ENCODE data around the gene EIF2S3B. TPM values are rescaled to one million over a fixed set of nuclear protein-coding genes. Genes with fewer than 3 reads are reported as not detected.
"Not testable (repeated sequence)": the region's sequence is repeated elsewhere in the genome, so short reads cannot be mapped to it uniquely, and the experiment has no call there.

The EIF2S3B gene
- total RNA-seq: 1 to 10 TPM in 2 of 4 donors, under 1 TPM in 2; 0.48 to 1.2 (median 0.95) TPM

- Histone ChIP-seq H3K9me3 (no peaks in the 10 kb centered on the region), H3K4me3 (no peak within 1 kb of the TSS), H3K4me1 (no peaks in the 10 kb centered on the region), H3K27me3 (no peaks in the 10 kb centered on the region), H3K27ac (no peak within 1 kb of the TSS), H3K36me3 (no peaks in the 10 kb centered on the region)
- 96% methylated on average over 17 of the region's 22 CpGs for WGBS
- no peak for DNase-seq (ENCODE audit: low spot score in 2 of 2)
- TF ChIP-seq CTCF (IDR thresholded peaks at IDR 0.05) (no peak), POLR2A (IDR thresholded peaks at IDR 0.05) (no peak), POLR2AphosphoS5 (IDR thresholded peaks at IDR 0.05) (no peak), EP300 (IDR thresholded peaks at IDR 0.05) (no peak)
Observed at GRCh38 chr12:10505620-10506019, at the start of gene EIF2S3B. Gene EIF2S3B (plus strand): TSS chr12:10505890. CDS start chr12:10505903, 13 bp downstream.

GRCh38 chr12:10456856-10457255 lies 48.8 kb upstream of the EIF2S3B start:
- Histone ChIP-seq H3K4me1 (no peaks in the 10 kb centered on the region), H3K4me3 (no peak overlapping the region), H3K36me3 (no peaks in the 10 kb centered on the region), H3K9me3 (peaks cover 16% of the 10 kb centered on the region), H3K27ac (no peak overlapping the region), H3K27me3 (no peaks in the 10 kb centered on the region)
- TF ChIP-seq CTCF (IDR thresholded peaks at IDR 0.05): no peak
- no peak for TF ChIP-seq POLR2AphosphoS5 (IDR thresholded peaks at IDR 0.05)
- WGBS: 97% methylated on average over 2 of the region's 2 CpGs
- DNase-seq (ENCODE audit: low spot score in 2 of 2): no peak

GRCh38 chr12:10457760-10458159 lies 47.9 kb upstream of the EIF2S3B start:
- no peak overlapping the region for H3K27ac ChIP-seq
- no peak for DNase-seq (ENCODE audit: low spot score in 2 of 2)
- no peaks in the 10 kb centered on the region for H3K4me1 ChIP-seq
- no peaks in the 10 kb centered on the region for H3K27me3 ChIP-seq
- peaks cover 16% of the 10 kb centered on the region for H3K9me3 ChIP-seq
- TF ChIP-seq POLR2AphosphoS5 (IDR thresholded peaks at IDR 0.05): no peak
- no peak for TF ChIP-seq EP300 (IDR thresholded peaks at IDR 0.05)
- TF ChIP-seq CTCF (IDR thresholded peaks at IDR 0.05): no peak
- TF ChIP-seq POLR2A (IDR thresholded peaks at IDR 0.05): no peak
- 88% methylated on average over 3 of the region's 3 CpGs for WGBS
- no peak overlapping the region for H3K4me3 ChIP-seq
- no peaks in the 10 kb centered on the region for H3K36me3 ChIP-seq

- WGBS: 95% methylated on average over 4 of the region's 4 CpGs
- no peaks in the 10 kb centered on the region for H3K4me1 ChIP-seq
- H3K36me3 ChIP-seq: no peaks in the 10 kb centered on the region
- H3K27ac ChIP-seq: no peak overlapping the region
- H3K4me3 ChIP-seq: no peak overlapping the region
- no peaks in the 10 kb centered on the region for H3K9me3 ChIP-seq
- H3K27me3 ChIP-seq: no peaks in the 10 kb centered on the region
- TF ChIP-seq POLR2AphosphoS5 (IDR thresholded peaks at IDR 0.05) (no peak), POLR2A (IDR thresholded peaks at IDR 0.05) (no peak), CTCF (IDR thresholded peaks at IDR 0.05) (no peak), EP300 (IDR thresholded peaks at IDR 0.05) (no peak)
- DNase-seq (ENCODE audit: low spot score in 2 of 2): no peak
Observed at GRCh38 chr12:10466311-10466710, 39.4 kb upstream of the EIF2S3B start.

GRCh38 chr12:10469701-10470100 lies 36.0 kb upstream of the EIF2S3B start:
- WGBS: 92% methylated on average over 1 of the region's 1 CpG
- no peak for DNase-seq (ENCODE audit: low spot score in 2 of 2)
- no peak overlapping the region for H3K27ac ChIP-seq

GRCh38 chr12:10472808-10473207 lies 32.9 kb upstream of the EIF2S3B start:
- not testable (repeated sequence) for H3K9me3 ChIP-seq; DNase-seq (ENCODE audit: low spot score in 2 of 2); H3K27ac ChIP-seq; H3K4me1 ChIP-seq; H3K27me3 ChIP-seq; H3K36me3 ChIP-seq; H3K4me3 ChIP-seq
- 89% methylated on average over 5 of the region's 5 CpGs for WGBS

More at GRCh38 chr12:10469701-10470100, 36.0 kb upstream of the EIF2S3B start:
- no peak for TF ChIP-seq POLR2A (IDR thresholded peaks at IDR 0.05)
- no peak for TF ChIP-seq EP300 (IDR thresholded peaks at IDR 0.05)
- no peak for TF ChIP-seq POLR2AphosphoS5 (IDR thresholded peaks at IDR 0.05)
- no peak for TF ChIP-seq CTCF (IDR thresholded peaks at IDR 0.05)
- Histone ChIP-seq H3K36me3 (no peaks in the 10 kb centered on the region), H3K9me3 (no peaks in the 10 kb centered on the region), H3K27me3 (no peaks in the 10 kb centered on the region), H3K4me3 (no peak overlapping the region), H3K4me1 (no peaks in the 10 kb centered on the region)

GRCh38 chr12:10481901-10482300 lies 23.8 kb upstream of the EIF2S3B start:
- H3K4me3 ChIP-seq; H3K9me3 ChIP-seq; DNase-seq (ENCODE audit: low spot score in 2 of 2); H3K36me3 ChIP-seq; H3K4me1 ChIP-seq; H3K27ac ChIP-seq; H3K27me3 ChIP-seq: not testable (repeated sequence)
- WGBS: 57% methylated on average over 1 of the region's 2 CpGs

GRCh38 chr12:10487328-10487727 lies 18.4 kb upstream of the EIF2S3B start:
- WGBS: 73% methylated on average over 2 of the region's 2 CpGs
- not testable (repeated sequence) for H3K4me1 ChIP-seq; H3K36me3 ChIP-seq; H3K27ac ChIP-seq; H3K9me3 ChIP-seq; DNase-seq (ENCODE audit: low spot score in 2 of 2); H3K27me3 ChIP-seq; H3K4me3 ChIP-seq

Measured in suprapubic skin (tissue), 4 donors.